GM12864 (cell line): ENCODE results near the gene TEX36.

Experiments
- DNase-seq: peaks from one replicate; pipeline ENCODE4 v3.0.0-alpha.2; 2011; ENCODE audit warnings: low read depth
- H3K4me3 ChIP-seq: 2 replicates; pipeline ENCODE4 v1.5.1; 2011; ENCODE audit warnings: mild to moderate bottlenecking, low read depth, low read length, control low read depth
- CTCF ChIP-seq: IDR thresholded peaks from 2 replicates; pipeline ENCODE4 v1.5.1; 2011; ENCODE audit warnings: low read depth, mild to moderate bottlenecking, moderate library complexity, low read length, control low read depth, inconsistent platforms; ENCODE audit errors: missing control alignments

Gene TEX36

GRCh38 chr10:125607689-125608290 lies 75.2 kb downstream of the TEX36 start:
- H3K4me3 ChIP-seq, result no peak overlapping the region
- no peak for TF ChIP-seq CTCF
- no peak for DNase-seq

DNA sequence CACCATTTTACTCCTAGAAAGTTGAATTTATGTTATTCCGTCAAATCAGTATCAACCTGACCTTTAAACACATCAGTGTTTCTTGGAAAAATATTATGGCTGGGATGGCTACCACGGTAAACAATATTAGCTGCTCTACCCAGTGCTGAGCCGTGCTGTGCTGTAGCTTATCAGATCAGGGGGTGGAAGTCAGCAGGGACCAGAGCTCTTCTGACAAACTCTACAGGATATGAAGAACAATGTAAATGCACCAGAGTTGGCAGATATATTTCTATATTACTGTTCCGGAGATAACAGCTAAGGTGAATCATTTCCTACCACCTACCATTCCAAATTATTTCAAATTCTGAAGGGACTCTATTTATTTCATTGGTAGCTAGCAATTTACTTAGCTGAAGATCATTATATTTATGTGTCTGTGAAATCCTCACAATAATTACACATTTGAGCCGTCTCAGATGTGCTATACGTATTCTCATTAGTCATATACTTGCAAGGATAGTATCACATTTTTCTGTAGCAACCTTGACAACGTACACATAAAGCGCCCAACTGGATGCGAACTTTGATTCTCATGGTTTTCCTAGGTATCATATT lies 76.5 kb downstream of the TEX36 start:
- no peak for DNase-seq
- TF ChIP-seq CTCF, result no peak
- no peak overlapping the region for H3K4me3 ChIP-seq
